Tibial nerve (tissue), 4 donors: ENCODE results near the gene SLC27A4.

Experiments
- EP300 ChIP-seq, 2 donors: sonication (generic); formaldehyde crosslinking; IDR thresholded peaks; one replicate each; pipeline ENCODE4 v1.6.1; 2017; ENCODE audit warnings: antibody characterized with exemption in 2 of 2, mild to moderate bottlenecking in 1 of 2
- POLR2A ChIP-seq, 2 donors: fragments of 450-650 bp; IDR thresholded peaks; one replicate each; pipeline ENCODE4 v1.6.1; 2017; ENCODE audit warnings: antibody characterized with exemption in 2 of 2, mild to moderate bottlenecking in 2 of 2, moderate library complexity in 2 of 2
- TF ChIP-seq, protein P1 (sequence below), 5 experiments: fragments of 200-600 bp in 3 of 5; fragments of 450-650 bp in 2 of 5; sonication (generic) in 3 of 5; IDR thresholded peaks; one replicate each; pipeline ENCODE4 v1.5.1; 2016 to 2019; ENCODE audit warnings: antibody characterized with exemption in 5 of 5, mild to moderate bottlenecking in 3 of 5, moderate library complexity in 2 of 5

DNA sequence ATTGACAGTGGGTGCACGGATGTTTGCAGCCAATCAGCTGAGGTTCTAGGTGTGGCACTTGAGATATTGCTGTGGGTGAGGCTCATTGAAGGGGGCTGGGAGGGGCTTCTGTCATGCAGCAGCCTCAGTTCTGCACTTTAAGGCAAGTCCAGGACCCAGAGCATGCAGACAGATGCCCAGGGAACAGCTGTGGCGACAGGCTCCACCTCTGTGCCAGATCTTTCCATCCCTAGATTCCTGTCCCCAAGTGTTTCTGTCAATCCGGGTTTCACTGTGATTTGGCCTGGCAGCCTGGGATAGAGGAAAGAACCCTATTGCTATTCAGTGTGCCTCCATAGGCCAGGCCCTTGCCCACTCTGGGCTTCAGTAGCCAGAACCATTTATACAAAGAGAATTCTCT is 59.5 kb downstream of the SLC27A4 start:
- TF ChIP-seq, protein P1, sequence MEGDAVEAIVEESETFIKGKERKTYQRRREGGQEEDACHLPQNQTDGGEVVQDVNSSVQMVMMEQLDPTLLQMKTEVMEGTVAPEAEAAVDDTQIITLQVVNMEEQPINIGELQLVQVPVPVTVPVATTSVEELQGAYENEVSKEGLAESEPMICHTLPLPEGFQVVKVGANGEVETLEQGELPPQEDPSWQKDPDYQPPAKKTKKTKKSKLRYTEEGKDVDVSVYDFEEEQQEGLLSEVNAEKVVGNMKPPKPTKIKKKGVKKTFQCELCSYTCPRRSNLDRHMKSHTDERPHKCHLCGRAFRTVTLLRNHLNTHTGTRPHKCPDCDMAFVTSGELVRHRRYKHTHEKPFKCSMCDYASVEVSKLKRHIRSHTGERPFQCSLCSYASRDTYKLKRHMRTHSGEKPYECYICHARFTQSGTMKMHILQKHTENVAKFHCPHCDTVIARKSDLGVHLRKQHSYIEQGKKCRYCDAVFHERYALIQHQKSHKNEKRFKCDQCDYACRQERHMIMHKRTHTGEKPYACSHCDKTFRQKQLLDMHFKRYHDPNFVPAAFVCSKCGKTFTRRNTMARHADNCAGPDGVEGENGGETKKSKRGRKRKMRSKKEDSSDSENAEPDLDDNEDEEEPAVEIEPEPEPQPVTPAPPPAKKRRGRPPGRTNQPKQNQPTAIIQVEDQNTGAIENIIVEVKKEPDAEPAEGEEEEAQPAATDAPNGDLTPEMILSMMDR (IDR thresholded peaks at IDR 0.05): no peak
- TF ChIP-seq POLR2A (IDR thresholded peaks at IDR 0.05): no peak
- TF ChIP-seq EP300 (IDR thresholded peaks at IDR 0.05): no peak
